ENCODE data around the gene GOLGA8S. TPM values are rescaled to one million over a fixed set of nuclear protein-coding genes. Genes with fewer than 3 reads are reported as not detected.

Gene GOLGA8S
- total RNA-seq, 1 experiment from 2014 or later: not detected

GRCh38 chr15:23384371-23384770 lies 29.8 kb downstream of the GOLGA8S start:
- no peak overlapping the region for H3K4me3 ChIP-seq (ENCODE audit: low read depth, low read length)
- no TSS peak for BruUV-seq (replicated peaks)
- Mint-ChIP-seq H3K36me3 (ENCODE audit: insufficient read depth, unreplicated experiment) (no peaks in the 10 kb centered on the region), H3K9me3 (ENCODE audit: unreplicated experiment) (no peaks in the 10 kb centered on the region), H3K4me1 (ENCODE audit: low read depth, unreplicated experiment) (no peaks in the 10 kb centered on the region), H3K27ac (ENCODE audit: unreplicated experiment) (no peak overlapping the region), H3K4me3 (ENCODE audit: unreplicated experiment) (no peak overlapping the region), H3K27me3 (ENCODE audit: insufficient read depth, unreplicated experiment) (peaks cover 20% of the 10 kb centered on the region)
- ChIA-PET POLR2A (no interaction called here), CTCF (no interaction called here)
- TF ChIP-seq CTCF (IDR thresholded peaks at IDR 0.05; ENCODE audit: insufficient read depth in 1 of 2, low read depth in 1 of 2, low read length in 1 of 2, severe bottlenecking in 1 of 2, unreplicated experiment in 1 of 2): no peak
- no peaks in the 10 kb centered on the region for H3K27me3 ChIP-seq (replicated peaks; ENCODE audit: control insufficient read depth, insufficient read depth, low read length)
- intact Hi-C loops (cut with micrococcal nuclease; ENCODE audit: unreplicated experiment): no loop called here
- no peaks in the 10 kb centered on the region for H3K4me1 ChIP-seq
- no peaks in the 10 kb centered on the region for H3K9me3 ChIP-seq
- no peaks in the 10 kb centered on the region for H3K36me3 ChIP-seq (ENCODE audit: control insufficient read depth, insufficient read depth, low read length)
- no peak for DNase-seq

- Histone ChIP-seq H3K9me3 (no peaks in the 10 kb centered on the region), H3K4me1 (no peaks in the 10 kb centered on the region), H3K4me3 (ENCODE audit: low read depth, low read length) (no peak overlapping the region), H3K27me3 (replicated peaks; ENCODE audit: control insufficient read depth, insufficient read depth, low read length) (no peaks in the 10 kb centered on the region), H3K36me3 (ENCODE audit: control insufficient read depth, insufficient read depth, low read length) (no peaks in the 10 kb centered on the region)
- no peak overlapping the region for H3K27ac Mint-ChIP-seq (ENCODE audit: unreplicated experiment)
- ChIA-PET POLR2A (no interaction called here), CTCF (no interaction called here)
- intact Hi-C loops (cut with micrococcal nuclease; ENCODE audit: unreplicated experiment): no loop called here
- no peak overlapping the region for H3K4me3 Mint-ChIP-seq (ENCODE audit: unreplicated experiment)
- no peaks in the 10 kb centered on the region for H3K4me1 Mint-ChIP-seq (ENCODE audit: low read depth, unreplicated experiment)
- H3K9me3 Mint-ChIP-seq (ENCODE audit: unreplicated experiment): no peaks in the 10 kb centered on the region
- no TSS peak for BruUV-seq (replicated peaks)
- TF ChIP-seq CTCF (IDR thresholded peaks at IDR 0.05; ENCODE audit: insufficient read depth in 1 of 2, low read depth in 1 of 2, low read length in 1 of 2, severe bottlenecking in 1 of 2, unreplicated experiment in 1 of 2): no peak
- peaks cover 17% of the 10 kb centered on the region for H3K27me3 Mint-ChIP-seq (ENCODE audit: insufficient read depth, unreplicated experiment)
- H3K36me3 Mint-ChIP-seq (ENCODE audit: insufficient read depth, unreplicated experiment): no peaks in the 10 kb centered on the region
- no peak for DNase-seq
These were observed 31.4 kb downstream of the GOLGA8S start for GRCh38 chr15:23385886-23386430.

DNA sequence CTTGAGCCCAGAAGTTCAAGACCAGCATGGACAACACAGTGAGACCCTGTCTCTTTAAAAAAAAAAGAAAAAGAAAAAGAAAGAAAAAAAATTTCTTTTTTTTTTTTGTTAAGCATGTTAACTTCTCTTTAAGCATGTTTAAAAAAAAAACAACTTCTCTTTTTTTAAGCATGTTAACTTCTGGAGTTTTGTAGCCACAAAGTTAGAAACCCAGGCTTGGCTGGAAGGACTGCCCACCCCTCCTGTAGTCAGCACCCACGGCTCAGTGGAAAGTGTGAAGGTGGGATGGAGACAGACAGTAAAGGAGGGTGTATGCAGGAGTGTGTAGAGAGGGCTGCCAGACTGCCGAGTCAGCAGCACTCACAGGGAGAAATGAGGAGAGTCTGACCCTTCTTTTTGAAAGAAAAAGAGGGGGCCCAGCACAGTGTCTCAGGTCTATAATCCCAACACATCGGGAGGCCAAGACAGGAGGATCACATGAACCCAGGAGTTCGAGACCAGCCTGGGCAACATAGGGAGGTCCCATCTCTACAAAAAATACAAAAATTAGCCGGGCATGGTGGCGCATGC lies 33.2 kb downstream of the GOLGA8S start:
- no peak for DNase-seq
- TF ChIP-seq CTCF (IDR thresholded peaks at IDR 0.05; ENCODE audit: insufficient read depth in 1 of 2, low read depth in 1 of 2, low read length in 1 of 2, severe bottlenecking in 1 of 2, unreplicated experiment in 1 of 2): no peak
- H3K4me1 ChIP-seq: no peaks in the 10 kb centered on the region
- ChIA-PET POLR2A (no interaction called here), CTCF (no interaction called here)
- H3K27ac Mint-ChIP-seq (ENCODE audit: unreplicated experiment): no peak overlapping the region
- no TSS peak for BruUV-seq (replicated peaks)
- no peaks in the 10 kb centered on the region for H3K9me3 ChIP-seq
- H3K27me3 ChIP-seq (replicated peaks; ENCODE audit: control insufficient read depth, insufficient read depth, low read length): no peaks in the 10 kb centered on the region
- no peaks in the 10 kb centered on the region for H3K36me3 ChIP-seq (ENCODE audit: control insufficient read depth, insufficient read depth, low read length)
- no peaks in the 10 kb centered on the region for H3K9me3 Mint-ChIP-seq (ENCODE audit: unreplicated experiment)
- peaks cover 12% of the 10 kb centered on the region for H3K27me3 Mint-ChIP-seq (ENCODE audit: insufficient read depth, unreplicated experiment)
- H3K36me3 Mint-ChIP-seq (ENCODE audit: insufficient read depth, unreplicated experiment): no peaks in the 10 kb centered on the region
- H3K4me3 ChIP-seq (ENCODE audit: low read depth, low read length): no peak overlapping the region
- no peaks in the 10 kb centered on the region for H3K4me1 Mint-ChIP-seq (ENCODE audit: low read depth, unreplicated experiment)
- H3K4me3 Mint-ChIP-seq (ENCODE audit: unreplicated experiment): no peak overlapping the region
- intact Hi-C loops (cut with micrococcal nuclease; ENCODE audit: unreplicated experiment): no loop called here
